ENCODE measurements around the gene TAAR2. TPM values are rescaled to one million over a fixed set of nuclear protein-coding genes. Genes with fewer than 3 reads are reported as not detected.

TAAR2 gene
- total and polyA plus RNA-seq, 2 experiments from 2014 or later: not detected

- Histone ChIP-seq H3K9me2 (ENCODE audit: insufficient read depth) (no peaks in the 10 kb centered on the region), H3K79me2 (ENCODE audit: insufficient read depth) (no peaks in the 10 kb centered on the region), H3K27ac (no peak overlapping the region), H3F3A (ENCODE audit: insufficient read depth) (no peaks in the 10 kb centered on the region), H2AFZ (no peak overlapping the region), H3K27me3 (replicated peaks; ENCODE audit: insufficient read depth) (no peaks in the 10 kb centered on the region), H3K9me3 (ENCODE audit: low read depth) (no peaks in the 10 kb centered on the region), H3K4me3 (no peak overlapping the region), H3K4me2 (ENCODE audit: unreplicated experiment) (no peak overlapping the region), H3K36me3 (ENCODE audit: low read depth) (no peaks in the 10 kb centered on the region), H3K9ac (no peak overlapping the region), H4K20me1 (ENCODE audit: insufficient read depth) (no peaks in the 10 kb centered on the region), H3K4me1 (ENCODE audit: insufficient read depth) (0 out of 2 replicates have a peak, but pooled peaks cover 3% of the 10 kb centered on the region)
- TF ChIP-seq EZH2 (IDR thresholded peaks at IDR 0.05; ENCODE audit: insufficient read depth, poor library complexity, severe bottlenecking) (no peak), EZH2phosphoT487 (IDR thresholded peaks at IDR 0.05; ENCODE audit: insufficient read depth, low read depth) (no peak)
- 68 to 75% methylated on average over 4 of the region's 4 CpGs for WGBS, 2 experiments (ENCODE audit: low coverage in 1 of 2, low lambda C conversion rate in 2 of 2, missing lambda C conversion rate in 2 of 2)
- in situ Hi-C loops (cut with MboI): no loop called here
- no peak for DNase-seq
Observed at GRCh38 chr6:132666118-132666517, 42.0 kb upstream of the TAAR2 start.

- Histone ChIP-seq H4K20me1 (ENCODE audit: insufficient read depth) (no peaks in the 10 kb centered on the region), H3K9me3 (ENCODE audit: low read depth) (no peaks in the 10 kb centered on the region), H3F3A (ENCODE audit: insufficient read depth) (no peaks in the 10 kb centered on the region), H3K27ac (no peak overlapping the region), H3K9me2 (ENCODE audit: insufficient read depth) (no peaks in the 10 kb centered on the region), H3K9ac (no peak overlapping the region), H3K36me3 (ENCODE audit: low read depth) (no peaks in the 10 kb centered on the region), H2AFZ (no peak overlapping the region), H3K4me2 (ENCODE audit: unreplicated experiment) (no peak overlapping the region), H3K27me3 (replicated peaks; ENCODE audit: insufficient read depth) (no peaks in the 10 kb centered on the region), H3K79me2 (ENCODE audit: insufficient read depth) (no peaks in the 10 kb centered on the region), H3K4me3 (no peak overlapping the region), H3K4me1 (ENCODE audit: insufficient read depth) (no peaks in the 10 kb centered on the region)
- 71 to 100% methylated on average over 1 of the region's 1 CpG for WGBS, 2 experiments (ENCODE audit: low coverage in 1 of 2, low lambda C conversion rate in 2 of 2, missing lambda C conversion rate in 2 of 2)
- no peak for DNase-seq
- TF ChIP-seq EZH2 (IDR thresholded peaks at IDR 0.05; ENCODE audit: insufficient read depth, poor library complexity, severe bottlenecking): no peak
- TF ChIP-seq EZH2phosphoT487 (IDR thresholded peaks at IDR 0.05; ENCODE audit: insufficient read depth, low read depth): no peak
- in situ Hi-C loops (cut with MboI): no loop called here
Observed at GRCh38 chr6:132664309-132665034, 40.4 kb upstream of the TAAR2 start.

- in situ Hi-C loops (cut with MboI): no loop called here
- Histone ChIP-seq H3K27ac (no peak overlapping the region), H3K27me3 (replicated peaks; ENCODE audit: insufficient read depth) (no peaks in the 10 kb centered on the region), H2AFZ (no peak overlapping the region), H3K36me3 (ENCODE audit: low read depth) (no peaks in the 10 kb centered on the region), H3K4me2 (ENCODE audit: unreplicated experiment) (no peak overlapping the region), H3K9me2 (ENCODE audit: insufficient read depth) (no peaks in the 10 kb centered on the region), H3K79me2 (ENCODE audit: insufficient read depth) (no peaks in the 10 kb centered on the region), H3F3A (ENCODE audit: insufficient read depth) (no peaks in the 10 kb centered on the region), H3K4me3 (no peak overlapping the region), H3K4me1 (ENCODE audit: insufficient read depth) (no peaks in the 10 kb centered on the region), H3K9ac (no peak overlapping the region), H3K9me3 (ENCODE audit: low read depth) (no peaks in the 10 kb centered on the region), H4K20me1 (ENCODE audit: insufficient read depth) (no peaks in the 10 kb centered on the region)
- 37 to 55% methylated on average over 1 of the region's 1 CpG for WGBS, 2 experiments (ENCODE audit: low coverage in 1 of 2, low lambda C conversion rate in 2 of 2, missing lambda C conversion rate in 2 of 2)
- TF ChIP-seq EZH2phosphoT487 (IDR thresholded peaks at IDR 0.05; ENCODE audit: insufficient read depth, low read depth) (no peak), EZH2 (IDR thresholded peaks at IDR 0.05; ENCODE audit: insufficient read depth, poor library complexity, severe bottlenecking) (no peak)
- peak; percentile 10 for DNase-seq
Observed at GRCh38 chr6:132663661-132664060, 39.6 kb upstream of the TAAR2 start.

- Histone ChIP-seq H3K36me3 (ENCODE audit: low read depth) (no peaks in the 10 kb centered on the region), H3K4me3 (no peak overlapping the region), H3K4me2 (ENCODE audit: unreplicated experiment) (no peak overlapping the region), H3K79me2 (ENCODE audit: insufficient read depth) (no peaks in the 10 kb centered on the region), H4K20me1 (ENCODE audit: insufficient read depth) (no peaks in the 10 kb centered on the region), H3F3A (ENCODE audit: insufficient read depth) (no peaks in the 10 kb centered on the region), H3K4me1 (ENCODE audit: insufficient read depth) (no peaks in the 10 kb centered on the region), H3K9me3 (ENCODE audit: low read depth) (no peaks in the 10 kb centered on the region), H3K9ac (no peak overlapping the region), H3K27ac (no peak overlapping the region), H2AFZ (no peak overlapping the region), H3K9me2 (ENCODE audit: insufficient read depth) (no peaks in the 10 kb centered on the region), H3K27me3 (replicated peaks; ENCODE audit: insufficient read depth) (no peaks in the 10 kb centered on the region)
- no peak for DNase-seq
- in situ Hi-C loops (cut with MboI): no loop called here
- WGBS, 2 experiments (ENCODE audit: low coverage in 1 of 2, low lambda C conversion rate in 2 of 2, missing lambda C conversion rate in 2 of 2): 52 to 56% methylated on average over 4 of the region's 4 CpGs
- TF ChIP-seq EZH2phosphoT487 (IDR thresholded peaks at IDR 0.05; ENCODE audit: insufficient read depth, low read depth): no peak
- TF ChIP-seq EZH2 (IDR thresholded peaks at IDR 0.05; ENCODE audit: insufficient read depth, poor library complexity, severe bottlenecking): no peak
Observed at GRCh38 chr6:132661906-132662305, 37.8 kb upstream of the TAAR2 start.

Measured in GM23248 (cell line).